Endothelial cell of umbilical vein (primary cell): ENCODE results near the gene RANBP17.

Source experiments
- EZH2 ChIP-seq: IDR thresholded peaks from 2 replicates; pipeline ENCODE4 v1.6.1; 2012; ENCODE audit warnings: borderline replicate concordance, low read depth, mild to moderate bottlenecking, moderate library complexity, low read length, inconsistent platforms; ENCODE audit not compliant: severe bottlenecking
- FOS ChIP-seq: IDR thresholded peaks from 2 replicates; pipeline ENCODE4 v1.6.1; 2011; ENCODE audit warnings: mild to moderate bottlenecking, low read length, moderate library complexity, borderline replicate concordance; ENCODE audit not compliant: insufficient read depth
- GATA2 ChIP-seq: IDR thresholded peaks from 2 replicates; pipeline ENCODE4 v1.7.0; 2011; ENCODE audit warnings: low read depth, mild to moderate bottlenecking, moderate library complexity, mixed read lengths, low read length; ENCODE audit not compliant: insufficient read length, insufficient read depth
- JUN ChIP-seq: IDR thresholded peaks from 2 replicates; pipeline ENCODE4 v1.6.1; 2011; ENCODE audit warnings: borderline replicate concordance, low read depth; ENCODE audit not compliant: insufficient read length, insufficient read depth
- MYC ChIP-seq: IDR thresholded peaks from one replicate; pipeline ENCODE4 v1.6.1; 2011; ENCODE audit warnings: mild to moderate bottlenecking, low read depth, low read length
- POLR2A ChIP-seq: IDR thresholded peaks from 2 replicates; pipeline ENCODE4 v1.6.1; 2012; ENCODE audit warnings: low read depth, mild to moderate bottlenecking, control low read depth, low read length
- POLR2AphosphoS5 ChIP-seq: IDR thresholded peaks from 2 replicates; pipeline ENCODE4 v1.6.1; 2012; ENCODE audit warnings: low read depth, mild to moderate bottlenecking, control low read depth, low read length, moderate library complexity; ENCODE audit not compliant: insufficient read depth
- TF ChIP-seq, protein P1 (sequence below), 2 donors: IDR thresholded peaks; 1 replicate in 1 of 2; 2 replicates in 1 of 2; pipeline ENCODE4 v1.5.1; 2011; ENCODE audit warnings: low read length in 2 of 2, mild to moderate bottlenecking in 2 of 2, moderate library complexity in 2 of 2, control low read depth in 1 of 2, inconsistent platforms in 1 of 2, low read depth in 1 of 2; ENCODE audit not compliant: insufficient read depth in 1 of 2; ENCODE audit errors: extremely low read depth in 1 of 2
- TF ChIP-seq, protein P2 (sequence below): IDR thresholded peaks from 2 replicates; pipeline ENCODE4 v1.6.1; 2011; ENCODE audit not compliant: insufficient read depth, insufficient read length

DNA sequence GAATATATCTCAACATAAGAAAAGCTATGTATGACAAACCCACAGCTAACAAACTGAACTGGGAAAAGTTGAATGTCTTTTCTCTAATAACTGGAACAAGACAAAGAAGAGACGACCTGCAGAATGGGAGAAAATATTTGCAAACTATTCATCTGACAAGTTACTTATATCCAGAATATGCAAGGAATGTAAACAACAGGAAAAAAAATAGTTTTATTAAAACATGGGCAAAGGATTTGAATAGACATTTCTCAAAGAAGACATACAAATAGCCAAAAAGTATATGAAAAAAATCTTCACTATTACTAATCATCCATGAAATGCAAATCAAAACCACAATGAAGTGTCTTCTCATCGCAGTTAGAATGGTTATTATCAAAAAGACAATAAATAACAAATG, 265.5 kb downstream of the RANBP17 start:
- TF ChIP-seq MYC (no peak), POLR2AphosphoS5 (no peak), POLR2A (no peak), JUN (no peak), FOS (no peak), EZH2 (no peak), GATA2 (no peak)
- TF ChIP-seq, protein P1, sequence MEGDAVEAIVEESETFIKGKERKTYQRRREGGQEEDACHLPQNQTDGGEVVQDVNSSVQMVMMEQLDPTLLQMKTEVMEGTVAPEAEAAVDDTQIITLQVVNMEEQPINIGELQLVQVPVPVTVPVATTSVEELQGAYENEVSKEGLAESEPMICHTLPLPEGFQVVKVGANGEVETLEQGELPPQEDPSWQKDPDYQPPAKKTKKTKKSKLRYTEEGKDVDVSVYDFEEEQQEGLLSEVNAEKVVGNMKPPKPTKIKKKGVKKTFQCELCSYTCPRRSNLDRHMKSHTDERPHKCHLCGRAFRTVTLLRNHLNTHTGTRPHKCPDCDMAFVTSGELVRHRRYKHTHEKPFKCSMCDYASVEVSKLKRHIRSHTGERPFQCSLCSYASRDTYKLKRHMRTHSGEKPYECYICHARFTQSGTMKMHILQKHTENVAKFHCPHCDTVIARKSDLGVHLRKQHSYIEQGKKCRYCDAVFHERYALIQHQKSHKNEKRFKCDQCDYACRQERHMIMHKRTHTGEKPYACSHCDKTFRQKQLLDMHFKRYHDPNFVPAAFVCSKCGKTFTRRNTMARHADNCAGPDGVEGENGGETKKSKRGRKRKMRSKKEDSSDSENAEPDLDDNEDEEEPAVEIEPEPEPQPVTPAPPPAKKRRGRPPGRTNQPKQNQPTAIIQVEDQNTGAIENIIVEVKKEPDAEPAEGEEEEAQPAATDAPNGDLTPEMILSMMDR (IDR thresholded peaks at IDR 0.05; ENCODE audit: extremely low read depth in 1 of 2, insufficient read depth in 1 of 2, low read depth in 1 of 2, low read length in 2 of 2), result no peak
- TF ChIP-seq, protein P2, sequence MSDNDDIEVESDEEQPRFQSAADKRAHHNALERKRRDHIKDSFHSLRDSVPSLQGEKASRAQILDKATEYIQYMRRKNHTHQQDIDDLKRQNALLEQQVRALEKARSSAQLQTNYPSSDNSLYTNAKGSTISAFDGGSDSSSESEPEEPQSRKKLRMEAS, result no peak
